ENCODE results near the gene SSBP1.

GRCh38 chr7:141714571-141714970, 23.6 kb upstream of the SSBP1 start:
- TF ChIP-seq EZH2 (IDR thresholded peaks at IDR 0.05) (no peak), EZH2phosphoT487 (IDR thresholded peaks at IDR 0.05) (no peak)
- TF ChIP-seq, protein P1, sequence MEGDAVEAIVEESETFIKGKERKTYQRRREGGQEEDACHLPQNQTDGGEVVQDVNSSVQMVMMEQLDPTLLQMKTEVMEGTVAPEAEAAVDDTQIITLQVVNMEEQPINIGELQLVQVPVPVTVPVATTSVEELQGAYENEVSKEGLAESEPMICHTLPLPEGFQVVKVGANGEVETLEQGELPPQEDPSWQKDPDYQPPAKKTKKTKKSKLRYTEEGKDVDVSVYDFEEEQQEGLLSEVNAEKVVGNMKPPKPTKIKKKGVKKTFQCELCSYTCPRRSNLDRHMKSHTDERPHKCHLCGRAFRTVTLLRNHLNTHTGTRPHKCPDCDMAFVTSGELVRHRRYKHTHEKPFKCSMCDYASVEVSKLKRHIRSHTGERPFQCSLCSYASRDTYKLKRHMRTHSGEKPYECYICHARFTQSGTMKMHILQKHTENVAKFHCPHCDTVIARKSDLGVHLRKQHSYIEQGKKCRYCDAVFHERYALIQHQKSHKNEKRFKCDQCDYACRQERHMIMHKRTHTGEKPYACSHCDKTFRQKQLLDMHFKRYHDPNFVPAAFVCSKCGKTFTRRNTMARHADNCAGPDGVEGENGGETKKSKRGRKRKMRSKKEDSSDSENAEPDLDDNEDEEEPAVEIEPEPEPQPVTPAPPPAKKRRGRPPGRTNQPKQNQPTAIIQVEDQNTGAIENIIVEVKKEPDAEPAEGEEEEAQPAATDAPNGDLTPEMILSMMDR (IDR thresholded peaks at IDR 0.05) = no peak

Data from neural progenitor cell (in vitro differentiated cells).